HepG2 (cell line): ENCODE results near the gene ELL3. TPM values are rescaled to one million over a fixed set of nuclear protein-coding genes. Genes with fewer than 3 reads are reported as not detected.

Source experiments
- ARHGAP35 ChIP-seq: sonication (generic); formaldehyde crosslinking; IDR thresholded peaks from 2 replicates; pipeline ENCODE4 v1.9.0; 2022; ENCODE audit warnings: mild to moderate bottlenecking, inconsistent platforms, moderate library complexity, missing genetic modification reagents, borderline replicate concordance
- BORCS8-MEF2B ChIP-seq: sonication (generic); formaldehyde crosslinking; IDR thresholded peaks from 2 replicates; pipeline ENCODE4 v1.8.0; 2022; ENCODE audit warnings: mild to moderate bottlenecking, missing genetic modification reagents
- HOXA9 ChIP-seq: sonication (generic); formaldehyde crosslinking; IDR thresholded peaks from 2 replicates; pipeline ENCODE4 v1.8.1; 2022; ENCODE audit warnings: missing genetic modification reagents, mild to moderate bottlenecking, moderate library complexity, borderline replicate concordance
- ISL2 ChIP-seq: sonication (generic); formaldehyde crosslinking; IDR thresholded peaks from 2 replicates; pipeline ENCODE4 v1.5.0; 2020; ENCODE audit warnings: missing genetic modification reagents
- JUN ChIP-seq: sonication (generic); formaldehyde crosslinking; IDR thresholded peaks from 2 replicates; pipeline ENCODE4 v1.4.0; 2020; ENCODE audit warnings: mild to moderate bottlenecking, missing genetic modification reagents
- MAFK ChIP-seq, 2 experiments: IDR thresholded peaks in 1 of 2; conservative IDR thresholded peaks in 1 of 2; 2 replicates each; pipeline ENCODE4 v1.6.1; 2011; ENCODE audit warnings: improper control_type of control experiment in 2 of 2, low read length in 2 of 2
- MED13 ChIP-seq: sonication (generic); formaldehyde crosslinking; IDR thresholded peaks from 2 replicates; pipeline ENCODE4 v1.5.0; 2020; ENCODE audit warnings: missing genetic modification reagents
- NFKB2 ChIP-seq: sonication (generic); formaldehyde crosslinking; IDR thresholded peaks from 2 replicates; pipeline ENCODE4 v1.4.0; 2020; ENCODE audit warnings: missing genetic modification reagents, borderline replicate concordance
- REPIN1 ChIP-seq: sonication (generic); formaldehyde crosslinking; IDR thresholded peaks from 2 replicates; pipeline ENCODE4 v1.8.0; 2022; ENCODE audit warnings: missing genetic modification reagents, low read depth, mild to moderate bottlenecking, borderline replicate concordance
- SMAD1 ChIP-seq: sonication (generic); formaldehyde crosslinking; IDR thresholded peaks from 2 replicates; pipeline ENCODE4 v1.4.0; 2020; ENCODE audit warnings: missing genetic modification reagents, low read depth, mild to moderate bottlenecking, borderline replicate concordance
- TMF1 ChIP-seq: sonication (generic); formaldehyde crosslinking; IDR thresholded peaks from 2 replicates; pipeline ENCODE4 v1.8.1; 2022; ENCODE audit warnings: low read depth, missing genetic modification reagents
- ZBED4 ChIP-seq: sonication (generic); formaldehyde crosslinking; IDR thresholded peaks from 2 replicates; pipeline ENCODE4 v1.4.0; 2020; ENCODE audit warnings: missing genetic modification reagents, borderline replicate concordance
- ZBTB38 ChIP-seq: sonication (generic); formaldehyde crosslinking; IDR thresholded peaks from 2 replicates; pipeline ENCODE4 v1.5.1; 2020; ENCODE audit warnings: mild to moderate bottlenecking, missing genetic modification reagents
- ZFX ChIP-seq: sonication (generic); formaldehyde crosslinking; IDR thresholded peaks from 2 replicates; pipeline ENCODE4 v1.4.0; 2020; ENCODE audit warnings: mild to moderate bottlenecking, low read depth, missing genetic modification reagents, moderate library complexity
- ZNF354B ChIP-seq: sonication (generic); formaldehyde crosslinking; IDR thresholded peaks from 2 replicates; pipeline ENCODE4 v1.8.0; 2022; ENCODE audit warnings: mild to moderate bottlenecking, missing genetic modification reagents
- ZNF468 ChIP-seq: sonication (generic); formaldehyde crosslinking; IDR thresholded peaks from 2 replicates; pipeline ENCODE4 v1.8.0; 2022; ENCODE audit warnings: mild to moderate bottlenecking, moderate library complexity, missing genetic modification reagents
- ZNF607 ChIP-seq: sonication (generic); formaldehyde crosslinking; IDR thresholded peaks from 2 replicates; pipeline ENCODE4 v1.5.1; 2020; ENCODE audit warnings: missing genetic modification reagents, mild to moderate bottlenecking, borderline replicate concordance
- ZNF790 ChIP-seq: sonication (generic); formaldehyde crosslinking; IDR thresholded peaks from 2 replicates; pipeline ENCODE4 v1.8.0; 2022; ENCODE audit warnings: missing genetic modification reagents, mild to moderate bottlenecking, borderline replicate concordance
- polyA plus RNA-seq, 8 experiments: library from polyadenylated mRNA; depleted of rRNA in 3 of 8; stranded (reverse) in 7 of 8; unstranded in 1 of 8; fragments of >200 nt; fragmentation: Illumina TruSeq in 4 of 8; extraction: Trizol in 4 of 8; gene quantifications; 2 replicates each; pipeline versions ENCODE4 v1.2.1 to v1.2.3, GENCODE V29; 2011 to 2016; ENCODE audit warnings: low read depth in 4 of 8, missing spikeins in 1 of 8, mixed read lengths in 1 of 8; ENCODE audit not compliant: insufficient read depth in 1 of 8
- total RNA-seq, 5 experiments: library from RNA; depleted of rRNA; stranded (reverse); fragments of >200 nt; fragmentation: Illumina TruSeq; extraction: Trizol; gene quantifications; 2 replicates each; pipeline ENCODE4 v1.2.3, GENCODE V29; 2016; ENCODE audit warnings: low read depth in 1 of 5
- TF ChIP-seq, protein P1 (sequence below): sonication (generic); formaldehyde crosslinking; IDR thresholded peaks from 2 replicates; pipeline ENCODE4 v1.5.0; 2020; ENCODE audit warnings: missing genetic modification reagents
- TF ChIP-seq, protein P2 (sequence below): sonication (generic); formaldehyde crosslinking; IDR thresholded peaks from 2 replicates; pipeline ENCODE4 v1.8.1; 2022; ENCODE audit warnings: low read depth, mild to moderate bottlenecking, missing genetic modification reagents

The ELL3 gene
- total and polyA plus RNA-seq, 2 of the 13 experiments (the other 11 are each of a cell fraction or from before 2014, with no cell fraction given), result 6.1 to 8.8 TPM

- TF ChIP-seq REPIN1 (peak; percentile 85), MAFK (conservative IDR thresholded peaks at IDR 0.05 in 1 of 2, IDR thresholded peaks at IDR 0.05 in 1 of 2; ENCODE audit: low read length in 2 of 2) (peak in 1 of 2 experiments; percentile 7; a peak in 1 of 4 replicates), ZNF468 (CRISPR knock-in tag) (peak; percentile 41; the same call in 1 of the 2 replicates), HOXA9 (CRISPR knock-in tag) (0 out of 2 replicates have a peak, but pooled peaks have one; percentile 33), ZBTB38 (CRISPR knock-in tag) (peak; percentile 86), ZNF354B (CRISPR knock-in tag) (0 out of 2 replicates have a peak, but pooled peaks have one; percentile 20), ZNF790 (CRISPR knock-in tag) (peak; percentile 71; the same call in 1 of the 2 replicates), MED13 (CRISPR knock-in tag) (peak; percentile 52; the same call in 1 of the 2 replicates), ISL2 (CRISPR knock-in tag) (0 out of 2 replicates have a peak, but pooled peaks have one; percentile 50), JUN (CRISPR knock-in tag) (0 out of 2 replicates have a peak, but pooled peaks have one; percentile 19), NFKB2 (CRISPR knock-in tag) (peak; percentile 36; the same call in 1 of the 2 replicates), TMF1 (0 out of 2 replicates have a peak, but pooled peaks have one; percentile 58), ARHGAP35 (CRISPR knock-in tag) (0 out of 2 replicates have a peak, but pooled peaks have one; percentile 46), ZNF607 (CRISPR knock-in tag) (peak; percentile 34; the same call in 1 of the 2 replicates), ZFX (CRISPR knock-in tag) (peak; percentile 95), SMAD1 (CRISPR knock-in tag) (peak; percentile 64; the same call in 1 of the 2 replicates), BORCS8-MEF2B (CRISPR knock-in tag) (peak; percentile 94), ZBED4 (CRISPR knock-in tag) (peak; percentile 90; the same call in 1 of the 2 replicates)
- TF ChIP-seq, protein P1, sequence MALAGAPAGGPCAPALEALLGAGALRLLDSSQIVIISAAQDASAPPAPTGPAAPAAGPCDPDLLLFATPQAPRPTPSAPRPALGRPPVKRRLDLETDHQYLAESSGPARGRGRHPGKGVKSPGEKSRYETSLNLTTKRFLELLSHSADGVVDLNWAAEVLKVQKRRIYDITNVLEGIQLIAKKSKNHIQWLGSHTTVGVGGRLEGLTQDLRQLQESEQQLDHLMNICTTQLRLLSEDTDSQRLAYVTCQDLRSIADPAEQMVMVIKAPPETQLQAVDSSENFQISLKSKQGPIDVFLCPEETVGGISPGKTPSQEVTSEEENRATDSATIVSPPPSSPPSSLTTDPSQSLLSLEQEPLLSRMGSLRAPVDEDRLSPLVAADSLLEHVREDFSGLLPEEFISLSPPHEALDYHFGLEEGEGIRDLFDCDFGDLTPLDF (CRISPR knock-in tag), result peak; percentile 74
- TF ChIP-seq, protein P2, sequence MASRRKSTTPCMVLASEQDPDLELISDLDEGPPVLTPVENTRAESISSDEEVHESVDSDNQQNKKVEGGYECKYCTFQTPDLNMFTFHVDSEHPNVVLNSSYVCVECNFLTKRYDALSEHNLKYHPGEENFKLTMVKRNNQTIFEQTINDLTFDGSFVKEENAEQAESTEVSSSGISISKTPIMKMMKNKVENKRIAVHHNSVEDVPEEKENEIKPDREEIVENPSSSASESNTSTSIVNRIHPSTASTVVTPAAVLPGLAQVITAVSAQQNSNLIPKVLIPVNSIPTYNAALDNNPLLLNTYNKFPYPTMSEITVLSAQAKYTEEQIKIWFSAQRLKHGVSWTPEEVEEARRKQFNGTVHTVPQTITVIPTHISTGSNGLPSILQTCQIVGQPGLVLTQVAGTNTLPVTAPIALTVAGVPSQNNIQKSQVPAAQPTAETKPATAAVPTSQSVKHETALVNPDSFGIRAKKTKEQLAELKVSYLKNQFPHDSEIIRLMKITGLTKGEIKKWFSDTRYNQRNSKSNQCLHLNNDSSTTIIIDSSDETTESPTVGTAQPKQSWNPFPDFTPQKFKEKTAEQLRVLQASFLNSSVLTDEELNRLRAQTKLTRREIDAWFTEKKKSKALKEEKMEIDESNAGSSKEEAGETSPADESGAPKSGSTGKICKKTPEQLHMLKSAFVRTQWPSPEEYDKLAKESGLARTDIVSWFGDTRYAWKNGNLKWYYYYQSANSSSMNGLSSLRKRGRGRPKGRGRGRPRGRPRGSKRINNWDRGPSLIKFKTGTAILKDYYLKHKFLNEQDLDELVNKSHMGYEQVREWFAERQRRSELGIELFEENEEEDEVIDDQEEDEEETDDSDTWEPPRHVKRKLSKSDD, result peak; percentile 76
Observed at GRCh38 chr15:43746245-43746902, 30.4 kb downstream of the ELL3 start, which contains the start of gene PDIA3 (continued).
